AG09309 (cell line): ENCODE measurements around the gene TMEM82.

Experiments used
- DNase-seq: peaks from one replicate; pipeline ENCODE4 v3.0.0-alpha.2; 2010; ENCODE audit warnings: low read depth
- H3K4me3 ChIP-seq: 2 replicates; pipeline ENCODE4 v1.5.1; 2011; ENCODE audit warnings: mild to moderate bottlenecking, low read depth, low read length, moderate library complexity; ENCODE audit not compliant: control insufficient read depth
- CTCF ChIP-seq: IDR thresholded peaks from 2 replicates; pipeline ENCODE4 v1.5.1; 2011; ENCODE audit warnings: mild to moderate bottlenecking, low read depth, low read length, inconsistent platforms; ENCODE audit not compliant: insufficient read depth, control insufficient read depth; ENCODE audit errors: missing control alignments

The TMEM82 gene

DNA sequence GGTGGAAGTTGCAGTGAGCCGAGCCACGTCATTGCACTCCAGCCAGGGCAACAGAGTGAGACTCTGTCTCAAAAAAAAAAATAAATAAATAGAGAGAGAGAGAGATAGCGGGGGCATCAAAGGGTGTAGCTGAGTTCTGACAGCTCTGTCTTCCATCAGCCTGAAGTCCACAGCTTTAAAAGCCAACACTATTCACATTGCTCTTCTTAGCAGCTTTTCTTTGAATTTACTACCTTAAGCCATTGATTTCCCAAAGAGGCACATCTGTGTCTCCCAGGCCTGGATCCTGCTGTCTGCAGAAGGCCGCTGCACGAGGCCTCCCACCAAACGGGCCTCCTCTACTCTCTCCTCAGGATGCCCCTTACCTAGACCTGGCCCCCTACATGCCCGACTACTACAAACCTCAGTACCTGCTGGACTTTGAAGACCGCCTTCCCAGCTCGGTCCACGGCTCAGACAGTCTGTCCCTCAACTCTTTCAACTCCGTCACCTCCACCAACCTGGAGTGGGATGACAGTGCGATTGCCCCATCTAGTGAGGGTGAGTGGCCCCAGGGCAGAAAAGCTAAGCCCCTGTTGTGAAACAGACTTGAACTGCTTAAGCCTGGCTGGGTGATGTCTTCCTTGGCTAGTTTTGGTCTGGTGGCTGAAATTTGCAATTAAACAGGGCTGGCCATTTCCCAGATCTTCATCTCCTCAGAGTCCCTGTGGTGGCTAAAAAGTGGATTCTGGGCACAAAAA is 22.7 kb upstream of the TMEM82 start:
- TF ChIP-seq CTCF: no peak
- DNase-seq: no peak
- no peak overlapping the region for H3K4me3 ChIP-seq

DNA sequence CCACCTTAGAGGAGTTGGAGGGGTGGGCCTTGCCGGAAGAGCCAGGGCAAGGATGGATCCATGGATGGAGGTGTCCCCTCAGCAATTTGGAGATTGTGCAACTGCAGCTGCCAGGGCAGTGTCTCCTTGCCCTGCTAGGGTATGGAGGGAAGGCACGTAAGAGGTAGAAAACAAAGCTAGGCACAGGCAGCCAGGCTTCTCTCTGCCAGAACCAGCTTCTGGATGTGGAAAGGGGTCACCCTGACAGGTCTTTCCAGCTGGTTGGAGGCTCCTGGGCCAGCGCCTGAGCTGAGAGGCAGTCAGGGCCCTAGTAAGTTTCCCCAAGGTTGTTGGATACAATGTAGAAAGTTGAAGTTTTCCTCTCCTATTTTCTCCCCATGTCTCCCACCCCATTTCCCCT is 21.4 kb upstream of the TMEM82 start:
- no peak for TF ChIP-seq CTCF

DNA sequence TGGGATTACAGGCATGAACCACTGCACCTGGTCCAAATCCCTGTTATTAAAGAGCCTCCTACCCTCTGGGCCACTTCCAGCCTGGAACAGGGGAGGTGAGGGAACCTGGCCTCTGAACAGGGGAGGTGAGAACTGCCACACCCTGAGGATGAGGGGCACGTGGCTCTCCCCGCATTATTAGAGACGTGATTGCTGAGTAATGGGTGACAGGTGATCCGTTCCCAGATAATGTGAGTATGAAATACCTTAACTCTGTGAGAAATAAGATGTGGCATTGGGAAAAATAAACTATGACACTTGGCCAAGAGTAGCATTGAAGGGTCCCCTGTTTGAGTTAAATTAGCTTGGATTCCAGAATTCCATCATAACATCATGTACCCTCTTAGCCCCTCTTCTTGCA is 19.9 kb upstream of the TMEM82 start:
- no peak for TF ChIP-seq CTCF
- no peak overlapping the region for H3K4me3 ChIP-seq
- no peak for DNase-seq

More for the DNA sequence above, 21.4 kb upstream of the TMEM82 start:
- H3K4me3 ChIP-seq: no peak overlapping the region
- DNase-seq: no peak

- TF ChIP-seq CTCF: no peak
- H3K4me3 ChIP-seq: no peak overlapping the region
- DNase-seq: no peak
These were observed 19.3 kb upstream of the TMEM82 start for GRCh38 chr1:15722836-15723532.

DNA sequence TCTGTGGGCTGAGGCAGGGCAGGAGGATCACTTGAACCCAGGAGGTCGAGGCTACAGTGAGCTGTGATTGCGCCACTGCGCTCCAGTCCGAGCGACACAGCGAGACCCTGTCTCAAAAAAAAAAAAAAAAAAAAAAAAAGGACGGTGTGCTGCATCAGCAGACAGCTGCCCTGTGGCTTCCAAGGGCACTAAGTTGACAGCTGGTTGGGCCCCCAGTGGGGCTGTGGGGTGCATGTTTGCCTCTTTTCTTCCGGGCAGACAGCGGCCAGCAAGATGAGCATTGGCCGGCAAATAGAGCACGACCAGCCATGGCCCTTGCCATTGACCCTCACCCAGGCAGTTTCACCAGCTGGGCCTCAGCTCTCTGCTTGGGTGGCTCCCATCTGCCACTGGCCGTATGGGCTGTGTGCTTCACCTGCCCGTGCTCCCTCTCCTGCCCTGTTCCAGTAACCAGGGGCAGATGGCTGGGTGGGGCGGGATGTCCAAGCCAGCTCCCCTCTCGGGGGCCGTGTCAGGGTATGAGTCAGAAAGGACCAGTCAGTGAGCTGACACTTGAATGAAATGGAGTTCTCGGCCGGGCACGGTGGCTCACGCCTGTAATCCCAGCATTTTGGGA is 18.6 kb upstream of the TMEM82 start:
- H3K4me3 ChIP-seq: no peak overlapping the region
- no peak for TF ChIP-seq CTCF
- DNase-seq: no peak

DNA sequence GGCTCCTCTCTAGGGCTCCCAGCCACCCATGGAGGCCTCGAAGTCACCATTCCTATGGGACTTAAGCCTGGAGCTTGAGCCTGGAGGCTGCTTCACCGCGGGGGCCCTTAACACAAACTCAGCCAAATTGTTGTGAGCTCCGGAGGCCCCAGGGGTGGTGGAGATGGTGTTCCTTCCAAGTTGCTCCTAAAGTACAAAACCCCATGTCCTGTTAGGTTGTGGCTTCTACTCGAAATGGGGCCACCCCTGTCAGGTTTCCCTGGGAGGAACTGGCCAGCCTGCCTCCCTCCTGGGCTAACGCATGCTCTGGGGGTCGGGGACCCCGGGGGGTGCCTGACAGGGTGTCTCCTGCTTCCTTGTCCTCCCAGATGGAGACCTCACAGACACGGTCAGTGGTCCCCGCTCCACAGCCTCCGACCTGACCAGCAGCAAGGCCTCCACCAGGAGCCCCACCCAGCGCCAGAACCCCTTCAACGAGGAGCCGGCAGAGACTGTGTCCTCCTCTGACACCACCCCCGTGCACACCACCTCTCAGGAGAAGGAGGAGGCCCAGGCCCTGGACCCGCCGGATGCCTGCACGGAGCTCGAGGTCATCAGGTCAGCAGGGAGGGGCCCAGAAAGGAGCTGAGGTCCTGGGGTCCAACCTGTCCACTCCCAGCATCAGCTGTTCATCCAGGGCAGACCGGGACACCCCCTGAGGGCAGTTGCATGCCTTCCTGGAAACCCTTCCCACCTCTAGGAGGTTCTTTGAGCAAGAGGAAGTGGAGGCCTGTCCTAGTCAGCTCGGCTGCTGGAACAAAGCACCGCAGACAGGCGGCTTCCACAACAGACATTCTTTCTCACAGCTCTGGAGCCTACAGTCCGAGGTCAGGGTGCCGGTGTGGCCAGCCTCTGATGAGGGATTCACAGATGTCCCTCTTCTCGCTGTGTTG is 17.1 kb upstream of the TMEM82 start:
- TF ChIP-seq CTCF: no peak
- no peak for DNase-seq
- H3K4me3 ChIP-seq: no peak overlapping the region
